Choroid plexus epithelial cell (primary cell): ENCODE measurements around the gene VPS54.

Source experiments
- DNase-seq: peaks from one replicate; pipeline ENCODE4 v3.0.0-alpha.2; 2010; ENCODE audit warnings: low read depth
- H3K4me3 ChIP-seq: 2 replicates; pipeline ENCODE4 v1.5.1; 2011; ENCODE audit warnings: low read depth, mild to moderate bottlenecking, control low read depth, low read length, moderate library complexity
- CTCF ChIP-seq: conservative IDR thresholded peaks from 2 replicates; pipeline ENCODE4 v1.5.1; 2011; ENCODE audit warnings: low read depth, mild to moderate bottlenecking, control low read depth, inconsistent platforms, low read length, moderate library complexity

Gene VPS54

GRCh38 chr2:63845866-63846265, 173.4 kb downstream of the VPS54 start:
- TF ChIP-seq CTCF: no peak
- DNase-seq: no peak
- no peak overlapping the region for H3K4me3 ChIP-seq

- H3K4me3 ChIP-seq: no peak overlapping the region
- no peak for DNase-seq
- TF ChIP-seq CTCF: no peak
Measured at GRCh38 chr2:63844616-63845015, 174.6 kb downstream of the VPS54 start.

- DNase-seq: no peak
- no peak for TF ChIP-seq CTCF
- peak overlapping the region; percentile 82 for H3K4me3 ChIP-seq
Measured at GRCh38 chr2:63843791-63844190, 175.4 kb downstream of the VPS54 start.

- peak overlapping the region; percentile 82 for H3K4me3 ChIP-seq
- no peak for TF ChIP-seq CTCF
- no peak for DNase-seq
Measured at GRCh38 chr2:63843093-63843492, 176.1 kb downstream of the VPS54 start.

GRCh38 chr2:63842149-63843061, 176.8 kb downstream of the VPS54 start:
- TF ChIP-seq CTCF: no peak
- DNase-seq: peak; percentile 88
- peak overlapping the region; percentile 82 for H3K4me3 ChIP-seq
